Measurements from ENCODE around the gene TBX15.

GRCh38 chr1:118987468-118988185 is 516 bp downstream of the TBX15 start:
- TF ChIP-seq EP300 (IDR thresholded peaks at IDR 0.05) (no peak), POLR2A (IDR thresholded peaks at IDR 0.05) (no peak), CTCF (IDR thresholded peaks at IDR 0.05) (no peak)
